GM19397 (cell line): ENCODE results near the gene TAS2R40.
"Not testable (repeated sequence)": the region's sequence is repeated elsewhere in the genome, so short reads cannot be mapped to it uniquely, and the experiment has no call there.

Experiments used
- ATAC-seq: cut with Tn5 transposase; IDR thresholded peaks from one replicate; pipeline ENCODE4 v1.9.1; 2021; ENCODE audit warnings: mild to moderate bottlenecking, moderate library complexity; ENCODE audit not compliant: unreplicated experiment

TAS2R40 gene

DNA sequence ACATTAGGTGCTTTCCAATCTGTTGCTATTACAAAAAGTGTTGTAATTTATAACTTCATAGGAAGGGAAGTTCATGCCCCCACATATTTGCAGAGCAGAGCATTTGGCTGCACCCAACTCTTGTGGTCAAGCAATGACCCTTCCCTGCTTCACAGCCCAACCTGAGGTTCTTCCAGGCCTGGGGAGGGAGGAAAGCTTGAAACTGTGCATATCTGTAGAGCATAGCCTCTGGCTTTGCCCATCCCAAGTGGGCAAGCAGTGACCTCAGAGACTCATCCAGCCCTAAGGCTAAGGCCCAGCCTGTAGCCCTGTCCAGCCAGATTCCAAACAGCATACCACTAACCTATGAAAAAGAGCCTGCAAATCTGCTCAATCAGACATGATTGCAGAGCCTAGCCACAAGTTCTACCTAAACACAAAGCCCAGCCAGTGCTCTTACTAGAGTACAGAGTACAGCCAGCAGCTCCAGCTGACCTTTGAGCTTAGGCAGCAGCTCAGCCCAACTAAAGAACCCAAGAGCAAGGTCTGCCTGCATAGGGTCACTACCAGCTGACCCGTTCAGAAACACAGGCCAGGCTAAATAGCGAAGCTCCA lies 27.0 kb downstream of the TAS2R40 start:
- ATAC-seq: no peak

DNA sequence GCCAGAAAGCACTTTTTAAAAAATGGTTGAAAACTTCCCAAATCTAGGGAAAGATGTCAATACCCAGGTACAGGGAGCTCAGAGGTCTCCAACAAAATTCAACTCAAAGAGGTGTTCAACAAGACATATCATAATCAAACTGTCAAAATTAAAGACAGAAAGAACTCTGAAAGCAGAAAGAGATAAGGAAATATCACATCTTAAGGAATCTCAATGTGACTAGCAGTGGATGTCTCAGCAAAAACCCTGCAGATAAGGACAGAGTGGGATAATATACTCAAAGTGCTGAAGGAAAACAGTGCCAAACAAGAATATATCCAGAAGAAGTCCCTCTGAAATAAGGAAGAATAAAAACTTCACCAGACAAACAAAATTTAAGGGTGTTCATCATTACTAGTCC lies 28.4 kb downstream of the TAS2R40 start:
- ATAC-seq: no peak

- ATAC-seq: no peak
Measured at GRCh38 chr7:143250822-143251221, 29.0 kb downstream of the TAS2R40 start.

DNA sequence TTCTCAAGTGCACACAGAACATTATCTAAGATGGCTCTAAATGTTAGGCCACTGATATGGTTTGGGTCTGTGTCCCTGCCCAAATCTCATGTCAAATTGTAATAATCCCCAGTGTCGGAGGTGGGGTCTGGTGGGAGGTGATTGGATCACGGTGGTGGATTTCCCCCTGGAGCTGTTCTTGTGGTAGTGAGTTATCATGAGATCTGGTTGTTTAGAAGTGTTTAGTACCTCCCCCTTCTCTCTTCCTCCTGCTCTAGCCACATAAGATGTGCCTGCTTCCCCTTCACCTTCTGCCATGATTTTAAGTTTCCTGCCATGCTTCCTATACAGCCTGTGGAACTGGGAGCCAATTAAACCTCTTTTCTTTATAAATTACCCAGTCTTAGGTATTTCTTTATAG lies 30.2 kb downstream of the TAS2R40 start:
- ATAC-seq: no peak

- no peak for ATAC-seq
Measured at GRCh38 chr7:143255564-143255963, 33.7 kb downstream of the TAS2R40 start.

GRCh38 chr7:143256325-143256724 lies 34.5 kb downstream of the TAS2R40 start:
- ATAC-seq: no peak

- ATAC-seq: peak; percentile 59
Measured at GRCh38 chr7:143256932-143257331, 35.1 kb downstream of the TAS2R40 start.

DNA sequence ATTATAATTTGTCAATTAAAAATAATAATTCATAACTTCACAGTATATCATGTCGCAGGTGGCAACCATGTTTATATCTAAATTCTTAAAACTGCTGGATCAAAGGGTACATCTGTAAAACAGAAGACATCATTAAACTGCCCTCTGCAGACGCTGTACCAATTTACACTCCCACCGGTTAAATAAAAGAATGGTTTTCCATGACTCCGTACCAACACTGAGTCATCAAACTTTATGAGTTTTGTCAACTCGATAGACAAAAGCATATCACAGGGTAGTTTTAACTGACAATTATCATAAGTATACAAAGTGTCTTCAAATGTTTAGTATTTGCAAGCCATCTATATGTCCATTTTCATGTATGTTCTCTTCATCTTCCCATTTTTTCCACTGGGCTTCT lies 35.7 kb downstream of the TAS2R40 start:
- ATAC-seq: no peak

GRCh38 chr7:143258831-143259230 lies 37.0 kb downstream of the TAS2R40 start:
- no peak for ATAC-seq

- no peak for ATAC-seq
Measured at GRCh38 chr7:143259765-143260164, 37.9 kb downstream of the TAS2R40 start.

DNA sequence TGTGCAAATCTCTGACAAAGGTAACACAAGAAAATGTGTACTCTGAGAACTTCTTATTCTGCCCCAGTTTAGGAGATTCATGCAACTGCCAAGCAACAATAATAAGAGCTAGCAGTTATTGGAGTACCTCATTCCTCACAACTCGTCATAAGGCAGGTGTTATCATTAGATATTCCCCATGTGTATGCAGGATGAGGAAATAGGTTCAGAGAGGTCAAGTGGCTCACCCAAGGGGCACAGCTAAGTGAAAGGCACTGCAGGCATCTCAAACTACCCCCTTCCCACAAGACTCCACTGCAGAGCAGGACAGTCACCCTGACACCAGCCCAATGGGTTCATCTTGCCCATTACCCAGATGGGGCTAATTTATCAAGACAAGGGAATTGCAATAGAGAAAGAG lies 40.1 kb downstream of the TAS2R40 start:
- no peak for ATAC-seq

- ATAC-seq: peak; percentile 99
Measured at GRCh38 chr7:143263266-143264195, 41.7 kb downstream of the TAS2R40 start, which contains the start of gene GSTK1. TSS of gene GSTK1 (plus strand) at chr7:143263441. CDS start at chr7:143263514, 73 bp downstream.

- not testable (repeated sequence) for ATAC-seq
Measured at GRCh38 chr7:143264196-143264568, 42.3 kb downstream of the TAS2R40 start.

DNA sequence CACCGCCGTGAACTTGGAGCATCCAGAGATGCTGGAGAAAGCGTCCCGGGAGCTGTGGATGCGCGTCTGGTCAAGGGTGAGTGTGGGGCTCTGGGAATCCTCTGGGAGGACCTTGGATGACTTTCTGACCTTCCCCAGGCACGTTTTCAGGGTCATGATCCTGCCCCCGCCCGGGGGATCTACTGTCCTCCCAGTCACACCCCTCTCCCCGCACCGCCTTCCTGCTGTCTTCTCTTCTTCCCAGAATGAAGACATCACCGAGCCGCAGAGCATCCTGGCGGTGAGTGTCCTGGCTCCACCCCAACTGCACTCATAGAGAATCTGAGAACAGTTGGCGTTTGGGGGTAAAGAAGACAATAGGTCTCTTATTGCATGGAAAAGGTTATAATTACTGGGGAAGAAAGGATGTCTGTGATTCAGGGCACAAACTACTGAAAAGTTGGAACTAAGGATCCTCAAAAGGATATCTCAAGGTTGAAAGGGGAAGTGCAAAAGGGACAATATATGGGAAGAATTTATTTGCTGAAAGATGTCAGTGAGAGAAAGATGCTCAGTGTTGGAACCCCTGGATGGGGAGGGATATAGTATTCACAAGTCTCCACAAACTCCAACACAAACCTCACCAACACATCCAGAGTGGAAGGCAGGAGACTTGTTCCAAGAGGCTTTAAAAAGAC lies 43.3 kb downstream of the TAS2R40 start:
- ATAC-seq: no peak

GRCh38 chr7:143269251-143269650 lies 47.4 kb downstream of the TAS2R40 start:
- no peak for ATAC-seq

DNA sequence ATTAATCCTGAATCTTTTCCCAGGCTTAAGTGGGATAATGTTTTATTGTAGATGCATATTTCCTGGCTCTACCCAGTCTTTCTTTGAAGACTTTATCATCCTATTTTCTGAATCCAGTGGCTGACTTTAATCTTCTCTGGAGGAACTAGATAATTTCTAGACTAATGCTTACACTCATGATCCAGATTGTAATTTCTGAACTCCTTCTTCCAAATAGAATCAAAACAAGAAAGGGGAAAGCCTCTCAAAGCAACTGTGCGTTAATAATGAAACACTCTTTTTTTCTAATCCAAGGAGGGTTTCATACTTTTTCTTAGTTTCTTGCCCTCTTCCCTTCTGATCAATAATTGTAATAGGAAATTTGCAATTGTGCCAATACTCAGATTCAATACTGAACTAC lies 49.4 kb downstream of the TAS2R40 start:
- no peak for ATAC-seq
